NCI-H2196 (cell line): ENCODE results near the gene SPPL2B.
A peak's percentile ranks its signal among the peaks of the same experiment; 100 is the strongest.
"Not testable (repeated sequence)": the region's sequence is repeated elsewhere in the genome, so short reads cannot be mapped to it uniquely, and the experiment has no call there.

Experiments
- DNase-seq: peaks from one replicate; lab custom pipeline; 2025; ENCODE audit not compliant: unreplicated experiment; lab: John Stamatoyannopoulos, UW

The SPPL2B gene

DNA sequence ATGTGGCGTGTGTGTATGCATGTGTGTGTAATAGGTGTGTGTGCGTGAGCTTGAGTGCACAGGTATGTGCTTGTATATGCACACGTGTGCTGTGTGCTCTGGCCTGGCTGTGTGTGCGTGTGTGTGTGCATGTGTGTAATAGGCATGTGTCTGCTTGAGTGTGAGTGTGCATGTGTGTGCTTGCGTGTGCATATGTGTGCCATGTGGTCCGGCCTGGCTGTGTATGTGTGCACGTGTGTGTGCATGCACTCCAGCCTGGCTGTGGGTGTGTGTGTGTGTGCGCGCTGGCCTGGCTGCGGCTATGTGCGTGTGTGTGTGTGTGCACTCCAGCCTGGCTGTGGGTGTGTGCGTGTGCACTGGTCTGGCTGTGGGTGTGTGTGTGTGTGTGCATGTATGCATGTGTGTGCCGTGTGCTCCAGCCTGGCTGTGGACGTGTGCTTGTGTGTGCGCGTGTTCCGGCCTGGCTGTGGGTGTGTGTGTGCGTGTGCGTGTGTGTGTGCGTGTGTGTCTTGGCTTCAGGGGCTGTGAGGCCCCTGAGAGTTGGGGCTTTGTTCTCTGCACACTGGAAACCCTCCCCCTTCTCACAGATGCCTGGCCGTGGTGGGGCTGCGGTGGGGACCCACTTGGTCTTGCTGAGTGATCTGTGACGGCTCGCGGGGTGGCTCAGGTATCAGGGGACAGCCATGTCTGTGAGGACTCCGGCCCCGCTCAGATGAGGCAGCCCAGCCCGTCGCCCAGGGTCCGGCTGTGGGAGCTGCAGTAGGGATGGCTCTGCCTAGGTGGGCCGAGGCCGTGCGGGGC, 8.2 kb downstream of the SPPL2B start:
- no peak for DNase-seq

DNA sequence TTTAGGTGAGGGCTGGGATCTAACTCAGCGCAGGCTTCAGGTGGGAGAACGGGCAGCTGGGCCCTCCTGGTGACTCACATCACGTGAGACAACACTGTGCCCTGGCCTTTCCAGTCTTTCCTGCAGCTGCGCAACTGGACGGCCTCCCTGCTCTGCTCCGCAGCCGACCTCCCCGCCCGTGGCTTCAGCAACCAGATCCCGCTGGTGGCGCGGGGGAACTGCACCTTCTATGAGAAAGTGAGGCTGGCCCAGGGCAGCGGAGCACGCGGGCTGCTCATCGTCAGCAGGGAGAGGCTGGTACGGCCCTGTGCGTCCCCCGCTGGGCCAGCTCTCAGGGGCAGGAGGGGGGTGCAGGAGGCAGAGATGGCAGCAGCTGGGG, 8.8 kb downstream of the SPPL2B start:
- peak; percentile 32 for DNase-seq

DNA sequence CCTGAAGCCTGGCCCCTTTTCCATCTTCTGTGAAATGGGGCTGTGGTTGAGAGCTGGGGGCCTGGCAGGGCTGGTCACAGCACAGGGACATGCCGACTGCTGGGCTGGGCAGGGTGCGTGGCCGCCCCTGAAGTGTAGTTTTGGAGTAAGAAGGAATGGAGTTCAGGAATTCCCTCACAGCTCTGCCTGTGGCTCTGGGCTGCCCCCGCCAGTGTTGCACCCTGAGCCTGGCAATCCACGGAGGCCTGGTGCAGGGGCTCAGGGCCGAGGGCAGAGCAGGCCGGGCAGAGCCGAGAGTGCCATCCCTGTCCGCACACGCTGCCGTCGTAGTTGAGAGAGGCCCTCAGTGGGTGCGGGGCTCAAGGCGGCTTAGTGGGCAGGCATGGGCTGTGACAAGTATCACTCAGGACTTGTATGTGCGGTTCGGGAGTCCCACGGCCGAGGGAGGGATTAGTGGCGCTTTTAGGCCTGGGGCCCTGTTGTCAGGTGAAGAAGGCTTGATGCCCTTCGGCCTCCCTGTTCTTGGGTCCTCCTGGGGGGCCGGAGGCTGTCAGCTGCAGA, 9.7 kb downstream of the SPPL2B start:
- no peak for DNase-seq

DNA sequence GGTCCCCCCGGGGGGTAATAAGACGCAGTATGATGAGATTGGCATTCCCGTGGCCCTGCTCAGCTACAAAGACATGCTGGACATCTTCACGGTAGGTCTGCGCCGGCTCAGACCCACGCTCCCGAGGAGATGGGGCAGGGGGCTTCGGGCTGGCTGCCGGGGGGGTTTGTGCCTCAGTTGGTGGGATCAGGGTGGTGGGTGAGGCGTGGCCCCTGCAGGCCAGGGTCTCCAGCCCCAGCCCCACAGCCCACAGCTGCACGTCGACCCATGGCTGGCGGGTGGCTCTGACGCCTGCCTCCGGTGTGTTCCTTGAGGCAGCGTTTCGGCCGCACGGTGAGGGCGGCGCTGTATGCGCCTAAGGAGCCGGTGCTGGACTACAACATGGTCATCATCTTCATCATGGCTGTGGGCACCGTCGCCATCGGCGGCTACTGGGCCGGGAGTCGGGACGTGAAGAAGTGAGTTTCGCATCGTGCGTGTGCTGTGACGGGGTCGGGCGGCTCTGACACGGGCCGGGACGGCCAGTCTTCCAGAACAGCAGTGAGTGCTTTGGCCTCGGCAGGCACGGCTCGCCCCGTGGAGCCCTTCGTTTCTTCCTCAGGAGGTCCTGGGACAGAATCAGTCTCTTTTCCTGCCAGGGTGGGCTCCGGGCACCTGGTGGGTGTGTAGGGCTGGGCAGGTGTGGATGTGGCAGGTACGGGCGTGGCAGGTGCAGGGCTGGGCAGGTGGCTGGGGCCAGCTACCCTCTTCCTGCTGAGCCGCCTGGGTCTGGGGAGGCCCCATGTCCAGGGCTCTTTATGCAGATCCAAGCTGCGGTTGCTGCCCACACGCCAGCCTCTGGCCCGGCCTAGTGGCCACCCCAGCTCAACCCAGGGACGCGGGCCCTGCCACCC, 10.5 kb downstream of the SPPL2B start:
- DNase-seq, result no peak

DNA sequence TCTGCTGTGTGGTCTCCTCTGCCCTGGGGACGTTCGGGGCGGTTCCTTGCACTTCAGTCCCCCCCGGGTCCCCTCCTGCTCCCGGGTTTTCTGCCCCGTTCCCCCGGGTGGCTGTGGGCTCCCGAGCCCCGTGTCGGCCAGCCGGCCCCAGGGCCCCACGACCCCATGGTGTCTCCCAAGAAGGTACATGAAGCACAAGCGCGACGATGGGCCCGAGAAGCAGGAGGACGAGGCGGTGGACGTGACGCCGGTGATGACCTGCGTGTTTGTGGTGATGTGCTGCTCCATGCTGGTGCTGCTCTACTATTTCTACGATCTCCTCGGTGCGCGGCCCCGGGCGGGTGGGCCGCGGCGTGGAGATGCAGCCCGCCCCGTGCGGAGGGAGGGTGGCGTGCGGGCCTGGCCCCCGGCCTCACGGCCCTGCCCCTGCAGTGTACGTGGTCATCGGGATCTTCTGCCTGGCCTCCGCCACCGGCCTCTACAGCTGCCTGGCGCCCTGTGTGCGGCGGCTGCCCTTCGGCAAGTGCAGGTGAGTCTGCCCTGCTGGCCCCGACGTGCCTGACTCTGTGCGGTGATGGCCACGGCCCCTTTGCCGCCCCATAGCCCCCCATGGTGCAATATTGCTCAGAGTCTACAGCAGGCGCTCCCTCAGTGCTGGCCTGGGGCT, 11.3 kb downstream of the SPPL2B start:
- no peak for DNase-seq

DNA sequence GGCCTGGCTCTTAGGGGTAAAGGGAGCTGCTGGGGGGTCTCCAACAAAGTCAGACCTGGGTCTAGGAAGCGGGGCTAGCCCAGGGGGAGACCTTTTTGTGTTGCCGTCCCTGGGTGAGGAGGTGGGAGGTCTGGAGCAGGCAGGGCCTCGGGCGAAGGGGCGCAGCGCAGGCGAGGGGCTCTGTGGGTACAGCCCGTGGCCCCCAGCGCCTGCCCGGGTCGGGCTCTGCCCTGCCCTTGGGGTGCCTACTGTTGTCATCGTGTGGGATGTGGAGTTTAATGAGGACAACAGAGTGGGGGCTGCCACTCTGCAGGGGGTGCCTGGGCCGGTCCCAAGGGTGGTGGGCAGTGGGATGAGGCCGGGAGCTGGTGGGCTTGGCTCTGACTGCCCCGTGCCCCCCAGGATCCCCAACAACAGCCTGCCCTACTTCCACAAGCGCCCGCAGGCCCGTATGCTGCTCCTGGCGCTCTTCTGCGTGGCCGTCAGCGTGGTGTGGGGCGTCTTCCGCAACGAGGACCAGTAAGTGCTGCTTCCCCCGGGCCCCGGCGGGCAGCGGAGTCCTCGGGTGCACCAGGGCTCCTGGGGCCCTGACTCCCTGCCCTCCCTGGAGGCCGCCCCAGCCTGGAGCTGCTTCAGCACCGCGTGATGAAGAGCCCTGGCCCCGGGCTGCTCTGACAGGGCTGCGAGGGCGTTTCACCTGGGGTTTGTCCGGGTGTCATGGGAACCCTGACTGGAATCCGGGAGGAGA, 12.2 kb downstream of the SPPL2B start:
- DNase-seq, result no peak

DNA sequence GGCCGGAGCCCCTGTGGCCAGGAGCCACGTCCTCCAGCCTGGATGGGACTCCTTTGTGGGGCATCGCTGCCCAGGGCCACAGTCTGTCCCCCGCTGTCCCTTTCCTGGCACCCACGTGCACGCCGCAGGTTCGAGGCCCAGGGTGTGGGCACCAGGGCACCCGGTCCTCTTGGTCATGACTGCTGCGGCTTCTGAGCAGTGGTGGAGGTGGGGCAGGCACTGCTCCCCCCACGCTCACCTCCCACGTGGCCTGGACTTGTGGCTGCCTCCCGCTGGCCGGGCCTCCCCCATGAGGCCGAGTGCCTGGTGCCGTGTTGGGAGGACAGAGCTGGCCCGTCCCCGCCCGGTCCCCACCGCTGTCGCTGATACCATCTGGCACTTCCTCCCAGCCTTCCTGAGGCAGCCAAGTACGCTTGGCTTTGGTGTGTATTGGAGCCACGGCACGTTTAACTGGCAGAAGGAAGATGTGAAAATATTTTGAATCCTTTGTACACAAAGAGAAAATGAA, 12.8 kb downstream of the SPPL2B start:
- no peak for DNase-seq

DNA sequence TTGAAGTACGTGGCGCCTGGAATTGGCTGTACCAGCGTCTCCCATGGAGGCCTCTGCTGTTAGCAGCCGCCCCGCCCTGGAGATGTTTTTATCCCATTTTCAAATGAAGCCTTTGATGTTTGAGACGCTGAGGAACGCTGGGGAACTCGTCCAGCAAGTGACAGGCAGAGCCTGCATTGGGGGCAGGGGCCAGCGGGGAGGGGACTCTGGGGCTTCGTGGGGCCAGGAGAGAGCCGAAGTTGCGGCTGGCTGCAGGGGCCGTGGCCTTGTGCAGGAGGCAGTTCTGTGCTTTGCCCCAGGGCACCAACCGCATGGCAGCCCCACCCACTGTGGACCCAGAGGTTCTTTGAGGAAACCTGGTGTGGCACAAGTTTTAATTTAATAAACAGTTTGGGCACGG, 13.5 kb downstream of the SPPL2B start:
- no peak for DNase-seq

DNA sequence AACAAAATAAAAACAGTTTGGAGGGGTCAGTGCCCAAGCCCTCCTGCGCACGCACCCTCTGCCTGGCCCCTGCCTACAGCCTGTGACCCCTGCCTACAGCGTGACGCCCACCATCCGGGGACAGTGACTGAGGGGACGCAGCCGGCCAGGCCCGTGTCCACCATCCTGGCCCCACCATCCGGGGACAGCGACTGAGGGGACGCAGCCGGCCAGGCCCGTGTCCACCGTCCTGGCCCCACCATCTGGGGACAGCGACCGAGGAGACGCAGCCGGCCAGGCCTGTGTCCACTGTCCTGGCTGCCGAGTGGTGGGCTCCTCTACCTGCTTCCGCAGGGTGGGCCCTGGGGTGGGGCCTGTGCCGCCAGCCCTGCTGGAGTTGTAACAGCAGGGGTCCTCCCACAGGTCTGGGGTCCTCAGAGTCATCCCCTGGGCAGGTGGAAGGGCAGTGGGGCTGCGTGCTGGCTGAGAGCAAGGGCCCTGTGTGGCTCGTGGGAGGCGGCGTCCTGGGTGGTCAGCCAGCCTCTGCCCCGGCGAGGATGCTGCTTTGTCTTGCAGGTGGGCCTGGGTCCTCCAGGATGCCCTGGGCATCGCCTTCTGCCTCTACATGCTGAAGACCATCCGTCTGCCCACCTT, 14.3 kb downstream of the SPPL2B start:
- no peak for DNase-seq

DNA sequence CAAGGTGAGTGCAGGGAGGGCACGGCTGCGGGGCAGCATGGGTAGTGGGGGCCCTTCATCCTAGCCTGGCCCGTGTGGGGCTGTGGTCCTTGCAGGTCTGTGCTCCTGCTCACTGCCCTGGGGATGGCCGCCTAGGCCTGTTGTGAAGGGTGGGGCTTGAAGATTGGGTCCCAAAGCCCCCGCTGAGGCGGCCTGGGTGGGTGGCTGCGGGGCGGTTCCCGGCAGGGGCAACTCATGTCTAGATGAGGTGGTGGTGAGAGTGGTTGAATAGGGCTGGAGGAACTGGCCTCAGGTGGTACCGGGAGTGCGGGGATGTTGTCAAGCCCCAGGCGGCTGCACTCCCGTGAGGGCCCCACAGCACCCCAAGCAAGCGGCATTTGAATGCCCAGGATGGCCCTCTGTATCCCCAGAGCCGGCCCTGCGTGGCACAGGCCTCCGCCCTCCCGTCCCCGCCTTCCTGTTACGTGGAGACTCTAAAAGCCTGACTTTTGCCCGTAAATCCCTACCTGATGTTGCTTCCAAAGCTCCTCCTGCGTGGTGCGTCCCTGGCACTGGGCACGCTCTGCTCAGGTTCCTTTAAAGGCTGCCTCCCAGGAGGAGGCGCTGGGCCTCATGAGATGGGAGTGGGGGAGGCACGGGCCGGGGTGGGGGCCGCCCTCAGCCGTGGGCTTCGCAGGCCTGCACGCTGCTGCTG, 15.0 kb downstream of the SPPL2B start:
- no peak for DNase-seq

DNA sequence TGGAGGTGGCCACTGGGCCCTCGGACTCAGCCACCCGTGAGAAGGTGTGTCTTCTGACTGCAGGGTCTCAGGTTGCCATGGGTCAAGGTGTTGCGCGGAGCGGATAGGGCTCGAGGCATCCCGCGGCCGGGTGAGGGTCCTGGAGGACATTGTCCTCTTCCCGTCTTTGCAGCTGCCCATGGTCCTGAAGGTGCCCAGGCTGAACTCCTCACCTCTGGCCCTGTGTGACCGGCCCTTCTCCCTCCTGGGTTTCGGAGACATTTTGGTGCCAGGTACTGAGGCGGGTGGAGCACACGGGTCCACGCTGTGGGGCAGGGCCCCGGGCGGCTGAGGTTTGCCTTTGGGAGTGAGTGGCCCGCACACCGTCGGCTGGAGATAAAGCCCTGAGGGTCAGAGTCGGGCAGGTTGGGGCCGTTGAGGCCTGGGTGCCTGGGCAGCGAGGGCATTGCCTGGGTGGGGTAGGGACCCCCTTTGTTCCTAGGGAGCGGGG, 15.9 kb downstream of the SPPL2B start:
- no peak for DNase-seq

DNA sequence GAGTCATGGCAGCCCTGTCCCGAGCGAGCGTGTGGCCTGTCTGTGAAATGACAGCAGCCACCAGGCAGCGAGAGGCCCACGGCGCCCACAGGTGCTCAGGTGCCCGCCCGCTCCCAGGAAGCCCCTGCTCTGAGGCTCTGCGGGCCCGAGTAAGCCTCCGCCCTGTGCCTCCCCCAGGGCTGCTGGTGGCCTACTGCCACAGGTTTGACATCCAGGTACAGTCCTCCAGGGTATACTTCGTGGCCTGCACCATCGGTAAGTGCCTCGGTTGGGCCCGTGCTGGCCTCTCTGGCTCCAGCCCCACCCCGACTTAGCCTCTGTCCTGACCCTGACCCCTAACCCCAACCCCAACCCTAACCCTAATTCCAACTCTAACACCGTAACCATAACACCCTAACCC, 16.6 kb downstream of the SPPL2B start:
- no peak for DNase-seq

DNA sequence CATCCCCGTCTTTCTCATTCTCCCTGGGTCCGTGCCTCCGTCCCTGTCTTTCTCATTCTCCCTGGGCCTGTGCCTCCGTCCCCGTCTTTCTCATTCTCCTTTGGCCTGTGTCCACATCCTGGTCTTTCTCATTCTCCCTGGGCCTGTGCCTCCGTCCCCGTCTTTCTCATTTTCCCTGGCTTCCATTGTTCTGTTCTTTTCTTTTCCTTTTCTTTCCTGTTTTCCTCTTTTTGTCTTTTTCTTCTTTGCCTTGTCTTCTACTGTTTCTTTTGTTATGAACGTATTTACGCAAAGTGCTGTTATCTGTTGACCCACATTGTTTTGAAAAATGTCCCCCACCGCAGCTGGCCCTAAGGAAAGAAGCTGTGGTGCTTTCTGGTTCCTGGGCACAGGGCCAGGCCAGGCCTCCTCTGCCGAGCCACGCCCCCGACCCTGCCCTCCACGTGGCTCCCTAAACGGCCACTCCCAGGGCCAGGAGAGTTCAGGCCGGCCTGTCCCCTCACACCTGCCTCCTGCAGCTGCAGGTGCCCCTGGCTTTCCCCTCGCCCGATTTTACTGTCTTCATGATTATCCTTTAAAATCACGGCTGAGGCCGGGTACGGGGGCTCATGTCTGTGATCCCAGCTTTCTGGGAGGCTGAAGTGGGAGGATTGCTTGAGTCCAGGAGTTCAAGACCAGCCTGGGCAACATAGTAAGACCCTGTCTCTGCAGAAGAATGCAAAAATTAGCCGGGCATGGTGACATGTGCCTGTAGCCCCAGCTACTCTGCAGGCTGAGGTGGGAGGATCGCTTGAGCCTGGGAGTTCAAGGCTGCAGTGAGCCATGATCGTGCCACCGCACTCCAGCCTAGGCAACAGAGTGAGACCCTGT, 17.5 kb downstream of the SPPL2B start:
- peak; percentile 86 for DNase-seq

DNA sequence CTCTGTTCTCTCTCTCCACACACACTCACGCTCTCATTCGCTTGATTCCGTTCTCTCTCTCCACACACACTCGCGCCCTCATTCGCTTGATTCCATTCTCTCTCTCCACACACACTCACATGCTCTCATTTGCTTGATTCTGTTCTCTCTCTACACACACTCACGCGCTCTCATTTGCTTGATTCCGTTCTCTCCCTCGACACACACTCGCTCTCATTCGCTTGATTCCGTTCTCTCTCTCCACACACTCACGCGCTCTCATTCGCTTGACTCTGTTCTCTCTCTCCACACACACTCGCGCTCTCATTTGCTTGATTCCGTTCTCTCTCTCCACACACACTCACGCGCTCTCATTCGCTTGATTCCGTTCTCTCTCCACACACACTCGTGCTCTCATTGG, 21.3 kb downstream of the SPPL2B start:
- not testable (repeated sequence) for DNase-seq

DNA sequence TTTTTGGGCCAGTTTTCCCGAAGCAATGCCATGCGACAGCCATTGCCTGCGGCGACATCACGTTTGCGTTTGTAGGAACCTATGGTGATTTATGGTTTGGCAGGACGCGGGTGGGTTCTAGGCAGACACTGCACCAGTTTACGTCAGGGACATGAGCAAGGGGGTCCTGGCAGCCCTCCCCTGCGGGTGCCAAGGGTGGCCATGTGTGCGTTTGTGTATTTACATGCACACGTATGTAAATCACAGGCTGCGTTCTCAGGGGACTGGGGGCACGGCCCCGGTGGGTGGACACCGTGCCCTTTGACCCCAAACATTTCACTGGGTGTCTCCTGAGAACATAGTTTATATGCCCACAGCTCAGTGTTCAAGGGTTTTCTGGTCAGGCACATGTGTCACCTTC, 22.2 kb downstream of the SPPL2B start:
- no peak for DNase-seq

DNA sequence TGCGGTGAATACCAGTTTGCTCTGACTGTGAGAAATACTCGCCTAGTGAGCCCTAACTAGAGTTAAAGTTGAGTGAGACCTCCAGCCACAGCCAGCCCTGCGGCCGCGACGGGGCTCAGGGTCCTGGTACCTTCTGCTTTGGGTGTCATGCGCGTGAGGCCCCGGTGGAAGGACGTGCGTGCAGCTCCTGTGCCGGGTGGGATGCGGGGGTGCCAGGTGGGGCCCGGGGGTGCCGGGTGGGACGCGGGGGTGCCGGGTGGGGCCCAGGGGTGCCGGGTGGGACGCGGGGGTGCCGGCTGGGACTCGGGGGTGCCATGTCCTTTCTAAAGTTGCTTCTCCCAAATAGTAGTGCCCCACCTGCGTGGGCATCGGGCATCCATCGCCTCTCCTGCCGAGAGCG, 23.1 kb downstream of the SPPL2B start:
- no peak for DNase-seq

DNA sequence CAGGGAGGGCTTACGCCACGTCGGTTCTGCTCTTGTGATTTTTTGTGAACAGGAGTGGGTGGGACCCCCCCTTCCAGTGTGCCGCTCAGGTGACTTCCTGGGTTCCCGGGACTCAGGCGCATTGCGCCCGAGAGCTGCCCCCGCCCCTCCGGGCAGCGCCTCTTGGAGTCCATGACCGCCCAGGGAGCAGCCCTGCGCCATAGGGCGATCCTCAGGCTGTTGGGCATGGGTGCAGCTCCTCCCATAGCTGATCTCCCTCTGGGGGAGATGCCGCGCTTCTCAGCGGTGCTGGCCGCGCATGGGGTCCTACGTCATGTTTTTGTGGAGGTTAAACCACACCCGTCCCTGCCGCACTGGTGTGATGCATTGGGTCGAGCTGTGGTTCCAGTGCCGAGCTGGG, 23.6 kb downstream of the SPPL2B start:
- DNase-seq, result no peak

DNA sequence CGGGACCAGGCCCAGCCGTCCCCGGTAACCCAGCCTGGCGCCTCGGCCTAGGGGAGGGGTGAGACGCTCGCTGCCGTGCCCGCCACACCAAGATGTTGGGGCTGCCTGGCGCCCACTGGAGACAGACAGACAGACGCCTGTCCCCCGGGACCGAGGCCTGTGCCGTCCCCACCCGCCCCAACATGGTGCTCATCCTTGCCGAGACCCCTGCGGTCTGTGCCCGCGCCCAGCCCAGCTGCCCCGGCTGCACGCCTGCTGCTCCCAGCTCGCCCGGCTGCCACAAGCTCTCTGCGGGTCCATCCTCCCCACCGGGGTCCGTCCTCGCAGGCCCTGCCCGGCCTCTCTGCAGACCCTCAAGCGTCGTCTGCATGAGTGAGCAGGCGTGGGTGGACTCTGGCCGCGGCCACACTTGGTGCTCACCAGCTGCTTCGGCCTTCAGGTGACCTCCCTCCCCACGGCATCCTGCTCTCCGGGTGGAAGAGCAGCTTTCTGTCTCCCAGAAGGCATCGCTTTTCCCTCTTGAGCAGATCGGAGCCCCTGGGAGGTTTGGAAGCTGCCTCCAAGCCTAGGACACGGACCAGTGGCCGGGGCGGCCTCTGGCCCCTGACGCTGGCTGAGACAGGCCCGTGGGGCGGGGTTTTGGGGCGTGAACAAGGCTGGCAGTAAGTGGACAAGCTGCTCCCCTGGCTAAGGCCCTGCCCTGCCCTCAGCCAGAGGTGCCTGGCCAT, 24.8 kb downstream of the SPPL2B start:
- no peak for DNase-seq
